Measurements from ENCODE around the gene AMOTL2. TPM values are rescaled to one million over a fixed set of nuclear protein-coding genes. Genes with fewer than 3 reads are reported as not detected.

AMOTL2 gene
- total RNA-seq, 1 experiment from 2014 or later, result 146 TPM

- H3K9me3 ChIP-seq (ENCODE audit: control insufficient read depth, insufficient read depth, low read depth, low read length), result no peaks in the 10 kb centered on the region
- TF ChIP-seq POLR2AphosphoS5 (IDR thresholded peaks at IDR 0.05; ENCODE audit: low read depth, low read length) (0 out of 2 replicates have a peak, but pooled peaks have one; percentile 18), CTCF (IDR thresholded peaks at IDR 0.05) (no peak)
- intact Hi-C loops (cut with micrococcal nuclease; ENCODE audit: unreplicated experiment) (loop anchor here (2.0 kb wide), 1 partner anchor 45 kb away; no protein-coding TSS in a partner anchor), in situ Hi-C loops (cut with HindIII; ENCODE audit: low pct_unique_long_range_greater_than_20kb, low sequenced_read_pairs) (no loop called here)
- H3K4me1 ChIP-seq (ENCODE audit: control insufficient read depth, insufficient read depth, low read length), result peaks cover 76% of the 10 kb centered on the region
- no peaks in the 10 kb centered on the region for H3K27me3 ChIP-seq (ENCODE audit: control insufficient read depth, insufficient read depth, low read length)
- peak overlapping the region; percentile 39 to 56 for H3K4me3 ChIP-seq (ENCODE audit: low read depth in 2 of 2, low read length in 2 of 2)
- peak overlapping the region; percentile 83 for H3K27ac ChIP-seq (ENCODE audit: low read length)
- 0 out of 2 replicates have a peak, but pooled peaks have one; percentile 1 for ATAC-seq
- BruUV-seq (replicated peaks), result TSS peak; percentile 98
- ChIA-PET CTCF (interaction anchor here (0.8 kb wide), 1 partner anchor 139 kb away, joined by 4 read pairs; no protein-coding TSS in a partner anchor), POLR2A (interaction anchor here (0.6 to 1.0 kb wide), 2 partner anchors 53 to 171 kb away, joined by 3 read pairs; no protein-coding TSS in a partner anchor)
- no peak for DNase-seq (ENCODE audit: low read depth, low spot score)
- no peaks in the 10 kb centered on the region for H3K36me3 ChIP-seq (ENCODE audit: control insufficient read depth, insufficient read depth, low read length)
Measured at GRCh38 chr3:134313847-134314587, 60.2 kb downstream of the AMOTL2 start.

- in situ Hi-C loops (cut with HindIII; ENCODE audit: low pct_unique_long_range_greater_than_20kb, low sequenced_read_pairs) (no loop called here), intact Hi-C loops (cut with micrococcal nuclease; ENCODE audit: unreplicated experiment) (no loop called here)
- Histone ChIP-seq H3K4me3 (ENCODE audit: low read depth in 2 of 2, low read length in 2 of 2) (peak overlapping the region; percentile 39 to 56), H3K9me3 (ENCODE audit: control insufficient read depth, insufficient read depth, low read depth, low read length) (no peaks in the 10 kb centered on the region), H3K36me3 (ENCODE audit: control insufficient read depth, insufficient read depth, low read length) (no peaks in the 10 kb centered on the region), H3K4me1 (ENCODE audit: control insufficient read depth, insufficient read depth, low read length) (peaks cover 82% of the 10 kb centered on the region), H3K27ac (ENCODE audit: low read length) (peak overlapping the region; percentile 88), H3K27me3 (ENCODE audit: control insufficient read depth, insufficient read depth, low read length) (no peaks in the 10 kb centered on the region)
- DNase-seq (ENCODE audit: low read depth, low spot score), result no peak
- ChIA-PET CTCF (interaction anchor here (0.6 to 0.8 kb wide), 3 partner anchors 10 to 169 kb away, joined by 3 to 4 read pairs (median 3); no protein-coding TSS in a partner anchor), POLR2A (interaction anchor here (0.6 to 1.0 kb wide), 3 partner anchors 54 to 172 kb away, joined by 3 read pairs; no protein-coding TSS in a partner anchor)
- TF ChIP-seq CTCF (IDR thresholded peaks at IDR 0.05) (peak; percentile 84), TCF7L2 (IDR thresholded peaks at IDR 0.05; ENCODE audit: low read depth, low read length) (no peak), POLR2AphosphoS5 (IDR thresholded peaks at IDR 0.05; ENCODE audit: low read depth, low read length) (peak; percentile 81), SIN3A (IDR thresholded peaks at IDR 0.05; ENCODE audit: borderline replicate concordance, insufficient read depth, low read depth, low read length) (no peak), REST (IDR thresholded peaks at IDR 0.05; ENCODE audit: insufficient read depth in 1 of 2, low read depth in 2 of 2, low read length in 1 of 2) (no peak)
- no TSS peak for BruUV-seq (replicated peaks)
- peak; percentile 68 for ATAC-seq
Measured at GRCh38 chr3:134312873-134313846, 61.1 kb downstream of the AMOTL2 start.

Data from Panc1 (cell line).